CD4-positive, alpha-beta T cell (primary cell): ENCODE data around the gene ZNF22. TPM values are rescaled to one million over a fixed set of nuclear protein-coding genes. Genes with fewer than 3 reads are reported as not detected.
A peak's percentile ranks its signal among the peaks of the same experiment; 100 is the strongest.

Experiments
- ATAC-seq: fragments of 200-7000 bp; cut with Tn5 transposase; one replicate; pipeline ENCODE4 v1.10.0; 2022; ENCODE audit warnings: mild to moderate bottlenecking; ENCODE audit not compliant: poor library complexity
- CTCF ChIA-PET: fragments of 350-600 bp; sonication (Branson Sonifier 250); formaldehyde crosslinking; loops from one replicate; lab custom pipeline; 2021; ENCODE audit warnings: antibody characterized with exemption, inconsistent platforms; lab: Charles Lee
- POLR2A ChIA-PET: fragments of 350-600 bp; sonication (Branson Sonifier 250); formaldehyde crosslinking; loops from one replicate; lab custom pipeline; 2021; ENCODE audit warnings: antibody characterized with exemption, inconsistent platforms; lab: Charles Lee
- DNase-seq, 14 experiments: peaks; one replicate each; pipeline ENCODE4 v3.0.0-alpha.2; 2013 to 2020; ENCODE audit warnings: mixed read lengths in 2 of 14
- H3K27ac ChIP-seq, 2 donors: one replicate each; pipeline versions ENCODE4 v1.5.1 to v1.7.0; 2013; ENCODE audit warnings: low read length in 2 of 2, low read depth in 1 of 2, mild to moderate bottlenecking in 1 of 2
- H3K27me3 ChIP-seq, 2 experiments: 1 replicate in 1 of 2; 2 replicates in 1 of 2; pipeline versions ENCODE4 v1.6.1 to v1.7.0; 2013; ENCODE audit warnings: low read length in 2 of 2, control low read depth in 1 of 2, mild to moderate bottlenecking in 1 of 2, moderate library complexity in 1 of 2; ENCODE audit not compliant: insufficient read depth in 2 of 2, control insufficient read depth in 1 of 2
- H3K36me3 ChIP-seq: one replicate; pipeline ENCODE4 v1.6.1; 2013; ENCODE audit warnings: low read length, control low read depth; ENCODE audit not compliant: insufficient read depth
- H3K4me1 ChIP-seq: one replicate; pipeline ENCODE4 v1.6.1; 2013; ENCODE audit warnings: low read length, control low read depth; ENCODE audit not compliant: insufficient read depth
- H3K4me3 ChIP-seq: one replicate; pipeline ENCODE4 v1.5.1; 2013; ENCODE audit warnings: mild to moderate bottlenecking, low read length, moderate library complexity
- H3K9me3 ChIP-seq, 2 experiments: 1 replicate in 1 of 2; 2 replicates in 1 of 2; pipeline versions ENCODE4 v1.6.1 to v1.7.0; 2013; ENCODE audit warnings: low read length in 2 of 2, mild to moderate bottlenecking in 2 of 2, control low read depth in 1 of 2, moderate library complexity in 1 of 2; ENCODE audit not compliant: control insufficient read depth in 1 of 2, insufficient read depth in 1 of 2
- H3K27ac Mint-ChIP-seq: one replicate; pipeline ENCODE4 v1.8.0; 2020; ENCODE audit warnings: mixed read lengths
- H3K27me3 Mint-ChIP-seq: one replicate; pipeline ENCODE4 v1.8.0; 2021; ENCODE audit warnings: mixed read lengths
- H3K36me3 Mint-ChIP-seq: one replicate; pipeline ENCODE4 v1.8.0; 2021; ENCODE audit warnings: low read depth, mixed read lengths
- H3K4me1 Mint-ChIP-seq: one replicate; pipeline ENCODE4 v1.8.0; 2021; ENCODE audit warnings: low read depth, mixed read lengths
- H3K4me3 Mint-ChIP-seq: one replicate; pipeline ENCODE4 v1.8.0; 2020; ENCODE audit warnings: mild to moderate bottlenecking, mixed read lengths
- H3K9me3 Mint-ChIP-seq: one replicate; pipeline ENCODE4 v1.8.0; 2020; ENCODE audit warnings: mixed read lengths
- CTCF ChIP-seq: fragments of 200-600 bp; IDR thresholded peaks from one replicate; pipeline ENCODE4 v1.8.0; 2022; ENCODE audit warnings: antibody characterized with exemption, mild to moderate bottlenecking
- intact Hi-C, 2 experiments: fragments of 100-400 bp; cut with DNase I in 1 of 2; cut with micrococcal nuclease in 1 of 2; formaldehyde crosslinking; loops; one replicate each; pipeline versions ENCODE4 v1.15.1 to v1.9.0; 2023 to 2025; cut with DNase I, micrococcal nuclease
- total RNA-seq, 174 experiments: library from RNA in 2 of 174; stranded (reverse) in 2 of 174; gene quantifications; one replicate each; pipeline ENCODE4 v1.2.3 and lab custom pipeline; 2021 to 2026

The ZNF22 gene
- total RNA-seq, 2 experiments from 2014 or later, result 14.1 to 15.3 TPM

- H3K9me3 ChIP-seq, result no peaks in the 10 kb centered on the region
- Mint-ChIP-seq H3K36me3 (peaks cover 13% of the 10 kb centered on the region), H3K27me3 (no peaks in the 10 kb centered on the region), H3K9me3 (no peaks in the 10 kb centered on the region), H3K4me1 (peaks cover 30% of the 10 kb centered on the region), H3K4me3 (peak overlapping the region; percentile 68), H3K27ac (no peak overlapping the region)
- intact Hi-C loops, result loop anchor here in 1 of 2 experiments (5.0 to 10.0 kb wide), 3 partner anchors 79 to 1821 kb away; partner anchors contain the start of gene CSGALNACT2
- ChIA-PET POLR2A (interaction anchor here (0.7 kb wide), 1 partner anchor 22 kb away, joined by 3 read pairs; no protein-coding TSS in a partner anchor), CTCF (interaction anchor here (0.6 kb wide), 1 partner anchor 52 kb away, joined by 3 read pairs; no protein-coding TSS in a partner anchor)
- ATAC-seq (no peak), DNase-seq (no peak)
- H3K36me3 ChIP-seq, result no peaks in the 10 kb centered on the region
- peaks cover 23% of the 10 kb centered on the region for H3K4me1 ChIP-seq
- no peak for TF ChIP-seq CTCF
- H3K27ac ChIP-seq, result no peak overlapping the region
- no peak overlapping the region for H3K4me3 ChIP-seq
- H3K27me3 ChIP-seq, result no peaks in the 10 kb centered on the region
Measured at GRCh38 chr10:44956226-44956625, 44.5 kb upstream of the ZNF22 start.

- peaks cover 23% of the 10 kb centered on the region for H3K4me1 ChIP-seq
- ChIA-PET POLR2A (interaction anchor here (0.7 kb wide), 1 partner anchor 21 kb away, joined by 3 read pairs; no protein-coding TSS in a partner anchor), CTCF (interaction anchor here (0.6 kb wide), 1 partner anchor 51 kb away, joined by 3 read pairs; no protein-coding TSS in a partner anchor)
- peaks cover 30% of the 10 kb centered on the region for H3K4me1 Mint-ChIP-seq
- no peaks in the 10 kb centered on the region for H3K27me3 Mint-ChIP-seq
- H3K27ac Mint-ChIP-seq, result no peak overlapping the region
- H3K4me3 ChIP-seq, result no peak overlapping the region
- H3K27me3 ChIP-seq, result no peaks in the 10 kb centered on the region
- no peak for TF ChIP-seq CTCF
- intact Hi-C loops, result loop anchor here in 1 of 2 experiments (5.0 to 10.0 kb wide), 3 partner anchors 80 to 1822 kb away; partner anchors contain the start of gene CSGALNACT2
- no peaks in the 10 kb centered on the region for H3K36me3 ChIP-seq
- no peaks in the 10 kb centered on the region for H3K9me3 ChIP-seq
- H3K9me3 Mint-ChIP-seq, result no peaks in the 10 kb centered on the region
- no peak for DNase-seq
- H3K4me3 Mint-ChIP-seq, result peak overlapping the region; percentile 93
- H3K27ac ChIP-seq, result no peak overlapping the region
- no peak for ATAC-seq
- H3K36me3 Mint-ChIP-seq, result peaks cover 13% of the 10 kb centered on the region
Measured at GRCh38 chr10:44956717-44957706, 43.7 kb upstream of the ZNF22 start.

GRCh38 chr10:44958196-44958897 is 42.4 kb upstream of the ZNF22 start:
- H3K36me3 Mint-ChIP-seq, result peaks cover 13% of the 10 kb centered on the region
- intact Hi-C loops, result loop anchor here in 1 of 2 experiments (5.0 to 10.0 kb wide), 3 partner anchors 81 to 1824 kb away; partner anchors contain the start of gene CSGALNACT2
- Histone ChIP-seq H3K4me3 (peak overlapping the region; percentile 81), H3K27ac (no peak overlapping the region), H3K27me3 (no peaks in the 10 kb centered on the region), H3K9me3 (no peaks in the 10 kb centered on the region), H3K4me1 (peaks cover 26% of the 10 kb centered on the region), H3K36me3 (no peaks in the 10 kb centered on the region)
- peak overlapping the region; percentile 79 for H3K27ac Mint-ChIP-seq
- no peak for TF ChIP-seq CTCF
- H3K27me3 Mint-ChIP-seq, result no peaks in the 10 kb centered on the region
- peak in 2 of 14 experiments; percentile 46 to 61 for DNase-seq
- ATAC-seq, result no peak
- H3K9me3 Mint-ChIP-seq, result no peaks in the 10 kb centered on the region
- POLR2A ChIA-PET, result interaction anchor here (1.1 kb wide), 1 partner anchor 8 kb away, joined by 3 read pairs; no protein-coding TSS in a partner anchor
- peaks cover 30% of the 10 kb centered on the region for H3K4me1 Mint-ChIP-seq
- peak overlapping the region; percentile 93 for H3K4me3 Mint-ChIP-seq
- CTCF ChIA-PET, result no interaction called here
